ENCODE results near the gene ICOSLG. TPM values are rescaled to one million over a fixed set of nuclear protein-coding genes. Genes with fewer than 3 reads are reported as not detected.
"Not testable (repeated sequence)": the region's sequence is repeated elsewhere in the genome, so short reads cannot be mapped to it uniquely, and the experiment has no call there.

ICOSLG gene
- total RNA-seq, 2 donors from 2014 or later = 6.1 to 6.4 TPM

DNA sequence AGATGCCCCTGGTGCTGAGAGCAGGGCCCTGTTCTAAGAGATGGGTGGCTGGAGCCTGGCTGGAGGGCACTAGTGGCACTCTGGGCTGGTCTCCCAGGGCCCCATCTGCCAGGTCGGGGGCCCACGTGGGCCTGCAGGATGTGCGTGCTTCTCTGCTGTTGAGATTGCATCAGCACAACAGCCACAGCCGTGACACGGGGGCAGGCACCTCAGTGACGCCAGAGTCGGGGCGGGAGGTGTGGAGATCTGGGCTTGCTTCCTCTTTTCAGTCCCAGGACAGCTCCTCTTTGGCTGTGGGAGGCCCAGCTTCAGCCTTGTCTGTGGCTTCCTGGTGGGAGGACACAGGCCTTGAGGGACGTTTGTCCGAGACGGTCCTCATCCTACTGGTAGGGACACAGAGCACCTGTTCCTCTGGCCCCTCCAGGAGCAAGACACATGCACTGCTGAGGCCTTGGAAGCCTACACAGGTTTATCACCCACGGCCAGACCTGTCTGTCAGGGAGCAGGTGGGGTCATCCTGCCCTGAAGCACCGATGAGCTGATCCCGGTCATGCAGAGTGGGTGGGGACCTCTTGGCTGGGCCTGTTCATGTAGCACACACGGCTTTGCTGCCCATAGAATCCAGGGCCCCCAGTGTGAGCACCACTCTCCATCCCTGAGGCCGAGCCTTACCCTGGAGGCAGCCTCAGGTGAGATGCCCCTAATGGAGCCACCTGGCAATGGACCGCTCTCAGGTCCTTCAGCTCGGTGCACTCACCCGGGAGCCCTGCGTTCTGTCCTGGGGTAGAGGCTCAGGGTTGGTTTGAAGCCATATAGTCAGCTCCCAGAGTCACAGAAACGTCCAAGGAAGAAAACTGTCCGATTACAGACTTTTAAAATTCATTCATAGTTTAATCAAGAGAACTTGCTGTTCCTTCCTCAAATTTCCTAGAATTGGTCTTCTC is 44.3 kb downstream of the ICOSLG start:
- intact Hi-C loops (cut with DNase I) = not testable (repeated sequence)
- peak; percentile 68 for DNase-seq
- peak; percentile 45 to 78 for ATAC-seq

GRCh38 chr21:44194888-44195287 is 45.9 kb downstream of the ICOSLG start:
- ATAC-seq; DNase-seq; intact Hi-C loops (cut with DNase I): not testable (repeated sequence)

GRCh38 chr21:44194451-44194850 is 46.3 kb downstream of the ICOSLG start:
- ATAC-seq = peak; percentile 7 to 78
- intact Hi-C loops (cut with DNase I); DNase-seq: not testable (repeated sequence)

GRCh38 chr21:44193108-44193507 is 47.6 kb downstream of the ICOSLG start:
- DNase-seq; intact Hi-C loops (cut with DNase I): not testable (repeated sequence)
- peak; percentile 62 to 64 for ATAC-seq

GRCh38 chr21:44190349-44191271 is 50.1 kb downstream of the ICOSLG start:
- ATAC-seq (peak in 1 of 2 donors; percentile 28), DNase-seq (peak; percentile 12)
- intact Hi-C loops (cut with DNase I) = not testable (repeated sequence)

- ATAC-seq = peak; percentile 32 to 61
- DNase-seq; intact Hi-C loops (cut with DNase I): not testable (repeated sequence)
Observed at GRCh38 chr21:44184862-44185261, 55.9 kb downstream of the ICOSLG start.

DNA sequence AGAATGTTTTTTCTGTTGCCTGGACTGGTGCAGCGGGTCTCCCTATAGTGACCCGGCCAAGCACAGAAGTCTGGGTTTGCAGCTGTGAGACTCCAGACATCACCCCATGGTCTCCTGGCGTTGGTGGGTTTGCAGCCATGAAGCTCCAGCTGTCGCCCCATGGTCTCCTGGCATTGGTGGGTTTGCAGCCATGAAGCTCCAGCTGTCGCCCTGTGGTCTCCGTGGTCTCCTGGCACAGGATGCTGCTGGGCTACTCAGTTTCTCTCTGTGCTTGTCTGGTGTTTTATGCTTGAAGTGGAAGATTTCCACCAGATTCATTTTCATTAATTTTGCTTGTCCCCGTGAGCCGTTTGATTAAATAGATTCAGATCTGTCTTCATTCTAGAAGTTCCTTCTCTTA is 58.5 kb downstream of the ICOSLG start:
- peak in 1 of 2 donors; percentile 55 for ATAC-seq

DNA sequence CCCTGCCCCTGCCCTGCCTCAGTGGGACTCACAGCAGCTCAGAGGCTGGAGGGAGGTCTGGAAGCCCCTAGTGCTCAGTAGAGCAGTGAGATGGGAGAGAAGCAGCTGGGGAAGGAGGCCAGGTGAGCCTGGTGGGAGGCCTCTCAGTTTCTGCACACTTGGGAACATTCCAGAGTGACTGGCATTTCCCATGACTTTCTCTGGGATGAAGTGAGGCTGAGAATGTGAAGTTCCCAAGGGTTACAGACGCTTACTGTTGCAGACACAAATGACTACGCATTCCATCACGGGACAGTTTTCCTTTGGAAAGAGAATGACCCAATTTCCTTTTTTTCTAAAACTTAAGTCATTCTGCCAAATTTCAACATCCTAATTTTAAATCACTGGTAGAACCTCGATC is 59.2 kb downstream of the ICOSLG start:
- peak; percentile 65 to 77 for ATAC-seq
- DNase-seq = not testable (repeated sequence)

More for the DNA sequence above, 58.5 kb downstream of the ICOSLG start:
- intact Hi-C loops (cut with DNase I); DNase-seq: not testable (repeated sequence)

GRCh38 chr21:44176127-44176526 is 64.6 kb downstream of the ICOSLG start:
- intact Hi-C loops (cut with DNase I); ATAC-seq; DNase-seq: not testable (repeated sequence)

More for the DNA sequence above, 59.2 kb downstream of the ICOSLG start:
- intact Hi-C loops (cut with DNase I) = not testable (repeated sequence)

DNA sequence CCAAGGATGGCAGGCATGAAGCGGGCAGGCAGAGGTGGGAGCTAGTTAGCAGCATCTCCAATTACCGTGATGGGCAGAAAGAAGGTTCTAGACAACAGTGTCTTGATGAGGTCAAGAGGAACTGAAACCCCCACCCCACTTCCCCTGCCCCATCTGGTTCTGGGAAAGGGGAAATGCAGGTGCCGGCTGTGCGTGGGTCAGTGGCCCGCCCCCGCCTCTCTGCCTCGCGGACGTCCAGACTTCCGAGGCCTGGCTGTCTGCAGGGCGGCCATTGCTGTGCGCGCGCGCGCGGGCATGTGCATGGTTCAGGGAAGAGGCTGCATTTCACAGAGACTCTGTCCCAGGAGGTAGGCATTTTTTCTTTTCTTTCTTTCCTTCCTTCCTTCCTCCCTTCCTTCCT is 65.6 kb downstream of the ICOSLG start:
- DNase-seq (peak; percentile 12), ATAC-seq (peak; percentile 24 to 28)
- intact Hi-C loops (cut with DNase I) = not testable (repeated sequence)

Other genes starting within 250 kb of the ICOSLG start
- gene TRAPPC10, start 228.6 kb downstream of the ICOSLG start, total RNA-seq = 10 to 100 TPM; 17.0 to 24.9 TPM
- 1 to 10 TPM; 1.2 to 7.0 TPM for gene PWP2, start 133.5 kb downstream of the ICOSLG start, total RNA-seq
- gene GATD3, start 107.3 kb downstream of the ICOSLG start, total RNA-seq = 10 to 100 TPM in 1 of 2 donors, 1 to 10 TPM in 1; 8.9 to 75.9 TPM
- gene DNMT3L, start 21.0 kb upstream of the ICOSLG start, total RNA-seq = not detected
- gene AIRE, start 44.9 kb upstream of the ICOSLG start, total RNA-seq = under 1 TPM in 1 of 2 donors, not detected in 1; 0.08 TPM
- gene PFKL, start 59.1 kb upstream of the ICOSLG start, total RNA-seq = 10 to 100 TPM; 58.8 to 67.2 TPM
- gene CFAP410, start 98.4 kb upstream of the ICOSLG start, total RNA-seq = 10 to 100 TPM; 16.4 to 21.8 TPM
- 1 to 10 TPM; 2.9 to 5.1 TPM for gene TRPM2, start 112.7 kb upstream of the ICOSLG start, total RNA-seq
- gene LRRC3, start 214.6 kb upstream of the ICOSLG start, total RNA-seq = 1 to 10 TPM; 1.4 to 2.5 TPM

Measured in left cardiac atrium (tissue), 4 donors.